SK-N-SH treated with all-trans-retinoic acid at 6 μM for 48 hours (cell line): ENCODE data around the gene ESYT3.

Experiments
- ATAC-seq: fragments of 200-7000 bp; cut with Tn5 transposase; 3 replicates; pipeline ENCODE4 v1.9.1; 2020; ENCODE audit warnings: mild to moderate bottlenecking, moderate library complexity
- ARNTL ChIP-seq: fragments of 450-650 bp; formaldehyde crosslinking; IDR thresholded peaks from 2 replicates; pipeline ENCODE4 v1.5.0; 2020; ENCODE audit warnings: low read depth, mild to moderate bottlenecking, moderate library complexity, borderline replicate concordance
- BACH2 ChIP-seq: fragments of 250-450 bp; sonication (Bioruptor Pico); IDR thresholded peaks from 2 replicates; pipeline ENCODE4 v1.9.0; 2021; ENCODE audit warnings: mild to moderate bottlenecking, borderline replicate concordance
- CSDC2 ChIP-seq: fragments of 250-450 bp; sonication (Bioruptor Pico); IDR thresholded peaks from 2 replicates; pipeline ENCODE4 v1.5.0; 2020; ENCODE audit warnings: mild to moderate bottlenecking, moderate library complexity
- ESRRG ChIP-seq: fragments of 250-450 bp; sonication (Bioruptor Pico); IDR thresholded peaks from 2 replicates; pipeline ENCODE4 v1.6.1; 2021; ENCODE audit warnings: mild to moderate bottlenecking
- GLIS3 ChIP-seq: fragments of 250-450 bp; sonication (Bioruptor Pico); IDR thresholded peaks from 2 replicates; pipeline ENCODE4 v1.5.0; 2020; ENCODE audit warnings: mild to moderate bottlenecking, moderate library complexity
- ISL1 ChIP-seq: fragments of 250-450 bp; sonication (Bioruptor Pico); IDR thresholded peaks from 2 replicates; pipeline ENCODE4 v2.1.2; 2022; ENCODE audit warnings: mild to moderate bottlenecking, moderate library complexity
- OSR1 ChIP-seq: fragments of 250-450 bp; sonication (Bioruptor Pico); IDR thresholded peaks from 2 replicates; pipeline ENCODE4 v1.8.0; 2022; ENCODE audit warnings: moderate library complexity, mild to moderate bottlenecking, inconsistent platforms
- PPARA ChIP-seq: fragments of 250-450 bp; sonication (Bioruptor Pico); IDR thresholded peaks from 2 replicates; pipeline ENCODE4 v1.5.0; 2020; ENCODE audit warnings: mild to moderate bottlenecking, borderline replicate concordance
- RARB ChIP-seq: fragments of 250-450 bp; sonication (Bioruptor Pico); IDR thresholded peaks from 2 replicates; pipeline ENCODE4 v1.8.0; 2021; ENCODE audit warnings: mild to moderate bottlenecking, moderate library complexity
- SNAI2 ChIP-seq: fragments of 250-450 bp; sonication (Bioruptor Pico); IDR thresholded peaks from 2 replicates; pipeline ENCODE4 v1.5.0; 2020; ENCODE audit warnings: mild to moderate bottlenecking, moderate library complexity
- TOX ChIP-seq: fragments of 250-450 bp; sonication (Bioruptor Pico); IDR thresholded peaks from 2 replicates; pipeline ENCODE4 v1.8.0; 2021; ENCODE audit warnings: mild to moderate bottlenecking, moderate library complexity, borderline replicate concordance
- ZC3H10 ChIP-seq: fragments of 250-450 bp; sonication (Bioruptor Pico); IDR thresholded peaks from 2 replicates; pipeline ENCODE4 v1.5.1; 2021; ENCODE audit warnings: mild to moderate bottlenecking, moderate library complexity
- ZFP3 ChIP-seq: fragments of 250-450 bp; sonication (Bioruptor Pico); IDR thresholded peaks from 2 replicates; pipeline ENCODE4 v1.5.0; 2020; ENCODE audit warnings: mild to moderate bottlenecking, moderate library complexity
- ZFP30 ChIP-seq: fragments of 450-650 bp; formaldehyde crosslinking; IDR thresholded peaks from 2 replicates; pipeline ENCODE4 v1.5.0; 2022; ENCODE audit warnings: mild to moderate bottlenecking, moderate library complexity
- ZNF565 ChIP-seq: fragments of 450-650 bp; formaldehyde crosslinking; conservative IDR thresholded peaks from 2 replicates; pipeline ENCODE4 v1.5.0; 2020; ENCODE audit warnings: low read depth, mild to moderate bottlenecking, moderate library complexity
- ZNF70 ChIP-seq: fragments of 450-650 bp; formaldehyde crosslinking; IDR thresholded peaks from 2 replicates; pipeline ENCODE4 v1.5.0; 2020; ENCODE audit warnings: mild to moderate bottlenecking, moderate library complexity
- ZNF8 ChIP-seq: fragments of 450-650 bp; formaldehyde crosslinking; IDR thresholded peaks from 2 replicates; pipeline ENCODE4 v1.5.0; 2020; ENCODE audit warnings: mild to moderate bottlenecking, moderate library complexity
- TF ChIP-seq, protein P1 (sequence below): fragments of 250-450 bp; sonication (Bioruptor Pico); IDR thresholded peaks from 2 replicates; pipeline ENCODE4 v1.8.0; 2021; ENCODE audit warnings: low read depth, mild to moderate bottlenecking, moderate library complexity, borderline replicate concordance
- TF ChIP-seq, protein P2 (sequence below): fragments of 250-450 bp; sonication (Bioruptor Pico); IDR thresholded peaks from 2 replicates; pipeline ENCODE4 v1.5.1; 2020; ENCODE audit warnings: low read depth, mild to moderate bottlenecking, moderate library complexity
- TF ChIP-seq, protein P3 (sequence below): fragments of 250-450 bp; sonication (Bioruptor Pico); IDR thresholded peaks from 2 replicates; pipeline ENCODE4 v1.5.1; 2021; ENCODE audit warnings: mild to moderate bottlenecking, moderate library complexity
- TF ChIP-seq, protein P4 (sequence below): fragments of 250-450 bp; sonication (Bioruptor Pico); IDR thresholded peaks from 2 replicates; pipeline ENCODE4 v1.5.0; 2020; ENCODE audit warnings: mild to moderate bottlenecking, moderate library complexity

The ESYT3 gene

DNA sequence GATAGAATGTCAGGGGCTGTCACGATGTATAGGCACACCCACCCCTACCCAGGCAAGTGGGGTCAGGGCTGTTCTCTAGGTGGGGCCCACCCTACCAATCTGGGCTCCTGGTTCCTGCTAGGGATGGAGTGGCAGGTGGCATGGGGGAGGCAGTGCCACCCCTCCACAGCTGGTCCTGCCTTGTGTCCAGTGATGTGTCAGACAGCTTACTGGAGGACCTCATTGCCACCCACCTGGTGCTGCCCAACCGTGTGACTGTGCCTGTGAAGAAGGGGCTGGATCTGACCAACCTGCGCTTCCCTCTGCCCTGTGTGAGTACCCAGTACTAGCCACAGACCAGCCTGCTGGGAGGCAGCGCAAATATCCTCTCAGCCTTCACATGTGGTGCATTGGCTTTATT lies 27.5 kb downstream of the ESYT3 start (continued):
- no peak for TF ChIP-seq SNAI2 (CRISPR knock-in tag)
- no peak for TF ChIP-seq ARNTL
- TF ChIP-seq ZFP30 (CRISPR knock-in tag), result no peak
- no peak for TF ChIP-seq ZC3H10
- TF ChIP-seq, protein P1, sequence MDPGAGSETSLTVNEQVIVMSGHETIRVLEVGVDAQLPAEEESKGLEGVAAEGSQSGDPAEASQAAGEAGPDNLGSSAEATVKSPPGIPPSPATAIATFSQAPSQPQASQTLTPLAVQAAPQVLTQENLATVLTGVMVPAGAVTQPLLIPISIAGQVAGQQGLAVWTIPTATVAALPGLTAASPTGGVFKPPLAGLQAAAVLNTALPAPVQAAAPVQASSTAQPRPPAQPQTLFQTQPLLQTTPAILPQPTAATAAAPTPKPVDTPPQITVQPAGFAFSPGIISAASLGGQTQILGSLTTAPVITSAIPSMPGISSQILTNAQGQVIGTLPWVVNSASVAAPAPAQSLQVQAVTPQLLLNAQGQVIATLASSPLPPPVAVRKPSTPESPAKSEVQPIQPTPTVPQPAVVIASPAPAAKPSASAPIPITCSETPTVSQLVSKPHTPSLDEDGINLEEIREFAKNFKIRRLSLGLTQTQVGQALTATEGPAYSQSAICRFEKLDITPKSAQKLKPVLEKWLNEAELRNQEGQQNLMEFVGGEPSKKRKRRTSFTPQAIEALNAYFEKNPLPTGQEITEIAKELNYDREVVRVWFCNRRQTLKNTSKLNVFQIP (CRISPR knock-in tag), result no peak
- no peak for TF ChIP-seq ISL1 (CRISPR knock-in tag)
- no peak for TF ChIP-seq ZFP3 (CRISPR knock-in tag)

DNA sequence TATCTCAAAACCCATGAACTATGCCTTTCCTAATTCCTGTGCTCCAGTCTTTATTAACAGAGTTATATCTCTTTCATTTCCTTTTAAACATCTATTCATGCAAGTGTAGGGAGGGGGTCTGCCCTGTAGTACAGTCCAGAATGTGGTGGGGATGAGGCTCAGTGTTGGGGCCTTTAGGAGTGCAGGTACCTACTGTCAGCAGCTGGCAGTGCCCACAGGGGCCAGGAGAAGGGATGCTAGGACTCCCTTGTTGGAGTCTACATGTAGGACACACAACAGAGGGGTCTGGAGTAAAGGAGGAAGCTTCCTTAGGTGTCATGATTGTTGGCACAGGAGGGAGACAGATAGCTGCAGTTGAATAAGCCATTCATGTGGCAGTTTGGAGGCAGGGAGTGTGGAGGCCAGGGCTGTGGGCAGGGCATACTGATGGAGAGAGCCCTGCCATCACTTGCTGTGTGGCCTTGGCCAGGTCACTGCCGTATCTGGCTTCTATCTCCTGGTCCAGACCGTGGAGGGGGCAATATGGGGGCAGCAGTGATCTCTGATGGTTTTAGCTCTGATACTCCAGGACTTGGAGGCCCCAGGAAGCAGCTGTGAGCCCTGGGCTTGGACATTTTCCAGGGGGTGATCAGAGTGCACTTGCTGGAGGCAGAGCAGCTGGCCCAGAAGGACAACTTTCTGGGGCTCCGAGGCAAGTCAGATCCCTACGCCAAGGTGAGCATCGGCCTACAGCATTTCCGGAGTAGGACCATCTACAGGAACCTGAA lies 29.5 kb downstream of the ESYT3 start:
- TF ChIP-seq ESRRG (CRISPR knock-in tag) (no peak), RARB (CRISPR knock-in tag) (no peak), SNAI2 (CRISPR knock-in tag) (no peak), ZNF70 (CRISPR knock-in tag) (no peak), ZNF565 (CRISPR knock-in tag) (no peak), ARNTL (no peak), ISL1 (CRISPR knock-in tag) (no peak)
- no peak for ATAC-seq

DNA sequence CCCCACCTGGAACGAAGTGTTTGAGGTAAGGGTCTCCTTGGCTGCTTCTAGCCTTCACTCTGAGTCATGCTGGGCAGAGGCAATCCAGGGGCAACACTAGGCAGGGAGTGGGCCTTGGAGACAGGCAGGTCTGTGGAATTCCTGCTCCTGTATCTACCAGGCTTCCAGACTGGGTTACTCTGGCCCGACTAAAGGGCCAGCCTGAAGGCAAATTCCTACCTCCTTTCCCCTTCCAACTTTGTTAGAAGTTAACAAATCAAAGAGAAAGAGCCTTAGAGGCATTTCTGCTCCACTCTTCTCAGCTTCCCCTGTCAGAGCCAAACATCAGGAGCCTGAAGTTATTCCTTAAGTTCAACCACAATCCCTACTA lies 30.1 kb downstream of the ESYT3 start:
- TF ChIP-seq CSDC2 (CRISPR knock-in tag), result no peak
- no peak for TF ChIP-seq ARNTL
- TF ChIP-seq ESRRG (CRISPR knock-in tag), result no peak
- TF ChIP-seq TOX (CRISPR knock-in tag), result no peak
- no peak for TF ChIP-seq OSR1
- TF ChIP-seq, protein P2, sequence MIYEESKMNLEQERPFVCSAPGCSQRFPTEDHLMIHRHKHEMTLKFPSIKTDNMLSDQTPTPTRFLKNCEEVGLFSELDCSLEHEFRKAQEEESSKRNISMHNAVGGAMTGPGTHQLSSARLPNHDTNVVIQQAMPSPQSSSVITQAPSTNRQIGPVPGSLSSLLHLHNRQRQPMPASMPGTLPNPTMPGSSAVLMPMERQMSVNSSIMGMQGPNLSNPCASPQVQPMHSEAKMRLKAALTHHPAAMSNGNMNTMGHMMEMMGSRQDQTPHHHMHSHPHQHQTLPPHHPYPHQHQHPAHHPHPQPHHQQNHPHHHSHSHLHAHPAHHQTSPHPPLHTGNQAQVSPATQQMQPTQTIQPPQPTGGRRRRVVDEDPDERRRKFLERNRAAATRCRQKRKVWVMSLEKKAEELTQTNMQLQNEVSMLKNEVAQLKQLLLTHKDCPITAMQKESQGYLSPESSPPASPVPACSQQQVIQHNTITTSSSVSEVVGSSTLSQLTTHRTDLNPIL (CRISPR knock-in tag), result no peak
- TF ChIP-seq ZNF8, result no peak
- TF ChIP-seq, protein P1 (CRISPR knock-in tag), result no peak
- TF ChIP-seq, protein P3, sequence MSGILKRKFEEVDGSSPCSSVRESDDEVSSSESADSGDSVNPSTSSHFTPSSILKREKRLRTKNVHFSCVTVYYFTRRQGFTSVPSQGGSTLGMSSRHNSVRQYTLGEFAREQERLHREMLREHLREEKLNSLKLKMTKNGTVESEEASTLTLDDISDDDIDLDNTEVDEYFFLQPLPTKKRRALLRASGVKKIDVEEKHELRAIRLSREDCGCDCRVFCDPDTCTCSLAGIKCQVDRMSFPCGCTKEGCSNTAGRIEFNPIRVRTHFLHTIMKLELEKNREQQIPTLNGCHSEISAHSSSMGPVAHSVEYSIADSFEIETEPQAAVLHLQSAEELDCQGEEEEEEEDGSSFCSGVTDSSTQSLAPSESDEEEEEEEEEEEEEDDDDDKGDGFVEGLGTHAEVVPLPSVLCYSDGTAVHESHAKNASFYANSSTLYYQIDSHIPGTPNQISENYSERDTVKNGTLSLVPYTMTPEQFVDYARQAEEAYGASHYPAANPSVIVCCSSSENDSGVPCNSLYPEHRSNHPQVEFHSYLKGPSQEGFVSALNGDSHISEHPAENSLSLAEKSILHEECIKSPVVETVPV (CRISPR knock-in tag), result no peak
- TF ChIP-seq ZFP30 (CRISPR knock-in tag), result no peak
- TF ChIP-seq BACH2 (CRISPR knock-in tag), result no peak
- no peak for TF ChIP-seq RARB (CRISPR knock-in tag)
- no peak for TF ChIP-seq ZFP3 (CRISPR knock-in tag)
- no peak for ATAC-seq

DNA sequence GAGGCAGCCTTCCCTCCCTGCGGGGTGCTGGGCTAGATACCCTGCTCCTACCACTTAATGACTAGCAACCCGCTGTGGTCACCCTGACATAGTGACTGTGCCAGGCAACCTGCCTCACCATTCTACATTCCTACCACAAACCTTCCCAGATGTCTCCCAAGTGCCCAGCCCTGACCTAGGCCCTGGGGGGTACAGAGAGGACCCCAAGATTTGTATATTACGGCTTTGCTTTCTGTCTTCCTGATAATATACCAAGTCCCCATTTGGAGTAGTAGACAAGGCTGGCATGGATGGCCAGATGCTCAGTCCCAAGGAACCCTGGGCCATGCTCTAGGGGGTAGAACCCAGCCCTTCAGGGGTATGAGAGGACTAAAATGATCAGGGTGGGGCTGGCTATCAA lies 31.0 kb downstream of the ESYT3 start:
- no peak for ATAC-seq
- TF ChIP-seq ZNF8 (no peak), SNAI2 (CRISPR knock-in tag) (no peak), CSDC2 (CRISPR knock-in tag) (no peak), PPARA (CRISPR knock-in tag) (no peak), ZNF70 (CRISPR knock-in tag) (no peak), BACH2 (CRISPR knock-in tag) (no peak), ZNF565 (CRISPR knock-in tag) (no peak), OSR1 (no peak), ISL1 (CRISPR knock-in tag) (no peak), GLIS3 (no peak)
- TF ChIP-seq, protein P2 (CRISPR knock-in tag), result no peak
- TF ChIP-seq, protein P3 (CRISPR knock-in tag), result no peak
- TF ChIP-seq, protein P4, sequence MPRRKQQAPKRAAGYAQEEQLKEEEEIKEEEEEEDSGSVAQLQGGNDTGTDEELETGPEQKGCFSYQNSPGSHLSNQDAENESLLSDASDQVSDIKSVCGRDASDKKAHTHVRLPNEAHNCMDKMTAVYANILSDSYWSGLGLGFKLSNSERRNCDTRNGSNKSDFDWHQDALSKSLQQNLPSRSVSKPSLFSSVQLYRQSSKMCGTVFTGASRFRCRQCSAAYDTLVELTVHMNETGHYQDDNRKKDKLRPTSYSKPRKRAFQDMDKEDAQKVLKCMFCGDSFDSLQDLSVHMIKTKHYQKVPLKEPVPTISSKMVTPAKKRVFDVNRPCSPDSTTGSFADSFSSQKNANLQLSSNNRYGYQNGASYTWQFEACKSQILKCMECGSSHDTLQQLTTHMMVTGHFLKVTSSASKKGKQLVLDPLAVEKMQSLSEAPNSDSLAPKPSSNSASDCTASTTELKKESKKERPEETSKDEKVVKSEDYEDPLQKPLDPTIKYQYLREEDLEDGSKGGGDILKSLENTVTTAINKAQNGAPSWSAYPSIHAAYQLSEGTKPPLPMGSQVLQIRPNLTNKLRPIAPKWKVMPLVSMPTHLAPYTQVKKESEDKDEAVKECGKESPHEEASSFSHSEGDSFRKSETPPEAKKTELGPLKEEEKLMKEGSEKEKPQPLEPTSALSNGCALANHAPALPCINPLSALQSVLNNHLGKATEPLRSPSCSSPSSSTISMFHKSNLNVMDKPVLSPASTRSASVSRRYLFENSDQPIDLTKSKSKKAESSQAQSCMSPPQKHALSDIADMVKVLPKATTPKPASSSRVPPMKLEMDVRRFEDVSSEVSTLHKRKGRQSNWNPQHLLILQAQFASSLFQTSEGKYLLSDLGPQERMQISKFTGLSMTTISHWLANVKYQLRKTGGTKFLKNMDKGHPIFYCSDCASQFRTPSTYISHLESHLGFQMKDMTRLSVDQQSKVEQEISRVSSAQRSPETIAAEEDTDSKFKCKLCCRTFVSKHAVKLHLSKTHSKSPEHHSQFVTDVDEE, result no peak
